HCEC 1CT (cell line): Measurements from ENCODE around the gene C10orf53.
"Not testable (repeated sequence)": the region's sequence is repeated elsewhere in the genome, so short reads cannot be mapped to it uniquely, and the experiment has no call there.

Source experiments
- DNase-seq: peaks from one replicate; pipeline ENCODE4 v3.0.0-alpha.2; 2017

Gene C10orf53

DNA sequence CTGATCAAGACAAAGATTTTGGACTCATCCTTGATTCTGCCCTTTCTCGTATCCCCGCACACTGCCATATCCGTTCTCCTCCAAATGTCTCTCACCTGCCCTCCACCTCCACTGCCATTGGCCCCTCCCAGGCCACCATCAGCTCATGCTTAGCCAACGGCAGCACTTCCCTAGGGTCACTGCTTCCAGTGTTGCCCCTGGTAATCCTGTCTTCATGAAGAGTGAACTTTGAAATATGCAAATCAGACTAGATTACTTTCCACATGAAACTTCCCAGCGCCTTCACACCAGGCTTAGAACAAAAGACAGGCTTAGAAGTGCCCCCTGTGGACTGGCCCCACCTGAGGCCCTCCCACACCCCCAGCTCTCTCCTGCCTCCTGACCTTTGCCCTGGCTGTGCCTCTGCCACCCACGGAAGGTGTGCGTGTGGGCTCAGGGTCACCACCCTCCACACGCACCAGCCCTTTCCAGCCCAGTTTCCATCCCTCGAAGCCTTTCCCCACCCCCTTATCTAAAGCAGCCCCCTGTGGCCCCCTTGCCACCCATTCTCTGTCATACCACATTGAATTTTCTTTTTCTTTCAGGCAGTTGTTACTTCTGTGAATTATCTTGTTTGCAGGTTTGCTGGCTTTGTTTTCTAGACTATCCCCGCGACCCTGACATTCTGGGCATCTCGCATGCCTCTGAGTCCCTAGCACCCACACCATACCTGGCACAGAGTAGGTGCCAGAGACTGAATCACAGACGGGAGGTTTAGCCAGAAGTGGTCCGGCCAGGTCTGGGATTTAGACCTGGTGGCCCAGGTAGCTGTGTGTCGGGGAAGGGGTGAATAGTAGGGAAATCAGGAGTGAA, 26.8 kb upstream of the C10orf53 start:
- no peak for DNase-seq

DNA sequence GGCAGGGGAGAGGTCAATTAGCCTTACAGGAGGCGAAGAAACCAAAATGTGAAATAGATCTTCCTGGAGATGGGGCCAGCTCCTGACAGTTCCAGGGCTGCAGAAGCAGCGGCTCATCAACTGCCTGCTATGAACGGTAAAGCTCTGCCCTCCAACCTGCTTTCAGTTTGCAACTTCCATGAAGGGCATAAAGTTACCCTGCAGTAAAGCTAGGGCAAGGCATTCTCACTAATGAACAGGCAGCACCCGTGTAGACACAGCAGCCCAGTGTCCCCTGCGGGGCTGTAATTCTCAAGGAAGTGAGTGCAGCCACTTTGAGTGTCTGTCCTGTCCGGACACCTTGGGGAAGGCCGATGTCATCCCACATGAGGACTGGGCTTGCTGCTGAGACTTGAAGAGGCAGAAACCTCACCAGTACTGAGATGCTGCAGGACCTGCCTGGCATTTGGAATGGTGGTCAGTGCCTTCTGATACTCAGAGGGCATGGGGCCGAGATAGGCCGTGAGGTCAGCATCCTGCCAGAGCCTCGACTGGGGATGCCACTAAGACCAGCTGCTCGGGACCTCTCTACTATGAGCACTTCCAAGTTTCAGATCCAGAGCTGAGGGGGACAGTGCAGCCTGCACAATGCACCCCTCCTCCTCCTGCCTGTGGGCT, 26.1 kb upstream of the C10orf53 start:
- no peak for DNase-seq

DNA sequence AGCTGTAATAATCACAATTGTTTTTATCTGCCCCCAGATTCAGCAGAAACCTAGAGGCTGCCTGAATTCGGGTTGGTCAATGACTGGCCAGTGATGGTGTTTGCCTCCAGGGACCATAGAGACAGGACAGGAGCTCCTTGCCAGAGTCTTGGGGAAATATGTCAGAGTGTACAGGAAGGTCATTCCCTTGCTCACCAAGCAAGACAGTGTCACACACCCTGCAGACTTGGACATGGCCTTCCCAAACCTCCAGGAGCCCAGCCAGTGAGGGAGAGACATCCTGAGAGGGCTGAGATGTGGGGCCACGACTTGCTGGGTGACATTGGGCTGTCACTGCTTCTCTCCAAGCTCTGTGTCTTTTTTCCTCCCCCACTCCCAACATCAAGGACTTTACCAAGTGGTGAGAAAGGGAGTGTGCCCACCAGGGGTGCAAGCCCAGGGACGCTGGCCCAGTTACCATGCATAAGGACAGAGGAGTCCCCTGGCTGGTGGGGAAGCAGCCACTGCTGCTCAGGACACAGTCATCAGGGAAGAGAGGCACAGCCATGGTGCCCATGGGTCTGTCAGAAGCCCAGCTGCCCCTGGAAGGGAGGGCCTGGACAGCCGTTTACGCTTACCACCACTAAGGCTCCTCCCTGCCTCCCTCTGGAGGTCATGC, 25.3 kb upstream of the C10orf53 start:
- DNase-seq, result no peak

GRCh38 chr10:49655099-49655498, 24.4 kb upstream of the C10orf53 start:
- DNase-seq, result no peak

GRCh38 chr10:49656845-49657493, 22.5 kb upstream of the C10orf53 start:
- no peak for DNase-seq

GRCh38 chr10:49657606-49658005, 21.8 kb upstream of the C10orf53 start:
- DNase-seq, result no peak

- DNase-seq, result no peak
These were observed 18.2 kb upstream of the C10orf53 start for GRCh38 chr10:49661140-49661856.

DNA sequence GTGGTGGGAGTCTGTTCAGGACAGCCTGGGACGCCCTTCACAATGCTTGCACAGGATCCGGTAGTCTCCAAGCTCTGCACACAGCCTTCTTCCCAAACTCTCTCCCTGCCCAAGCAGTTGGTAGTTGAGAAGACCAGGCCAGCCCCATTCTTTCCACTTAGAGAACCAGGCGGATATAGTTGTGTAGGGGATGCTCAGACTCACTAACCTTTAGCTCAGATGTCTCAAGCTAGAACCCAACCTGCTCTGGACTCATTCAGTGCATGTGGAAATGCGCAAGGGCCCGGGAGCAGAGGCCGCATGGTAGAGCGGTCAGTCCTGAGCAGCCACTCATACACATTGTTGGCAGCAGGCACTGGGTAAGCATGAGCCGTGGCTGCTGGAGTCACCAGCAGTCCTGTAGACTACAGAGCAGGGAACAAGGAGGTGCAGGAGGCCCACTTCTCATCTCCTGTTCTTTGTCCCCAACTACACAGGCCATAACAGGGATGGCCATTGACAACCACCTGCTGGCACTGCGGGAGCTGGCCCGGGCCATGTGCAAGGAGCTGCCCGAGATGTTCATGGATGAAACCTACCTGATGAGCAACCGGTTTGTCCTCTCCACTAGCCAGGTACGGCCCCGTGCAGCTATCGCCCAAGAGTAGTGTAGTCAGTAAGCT, 17.2 kb upstream of the C10orf53 start:
- no peak for DNase-seq

- no peak for DNase-seq
These were observed 15.9 kb upstream of the C10orf53 start for GRCh38 chr10:49663596-49663995.

DNA sequence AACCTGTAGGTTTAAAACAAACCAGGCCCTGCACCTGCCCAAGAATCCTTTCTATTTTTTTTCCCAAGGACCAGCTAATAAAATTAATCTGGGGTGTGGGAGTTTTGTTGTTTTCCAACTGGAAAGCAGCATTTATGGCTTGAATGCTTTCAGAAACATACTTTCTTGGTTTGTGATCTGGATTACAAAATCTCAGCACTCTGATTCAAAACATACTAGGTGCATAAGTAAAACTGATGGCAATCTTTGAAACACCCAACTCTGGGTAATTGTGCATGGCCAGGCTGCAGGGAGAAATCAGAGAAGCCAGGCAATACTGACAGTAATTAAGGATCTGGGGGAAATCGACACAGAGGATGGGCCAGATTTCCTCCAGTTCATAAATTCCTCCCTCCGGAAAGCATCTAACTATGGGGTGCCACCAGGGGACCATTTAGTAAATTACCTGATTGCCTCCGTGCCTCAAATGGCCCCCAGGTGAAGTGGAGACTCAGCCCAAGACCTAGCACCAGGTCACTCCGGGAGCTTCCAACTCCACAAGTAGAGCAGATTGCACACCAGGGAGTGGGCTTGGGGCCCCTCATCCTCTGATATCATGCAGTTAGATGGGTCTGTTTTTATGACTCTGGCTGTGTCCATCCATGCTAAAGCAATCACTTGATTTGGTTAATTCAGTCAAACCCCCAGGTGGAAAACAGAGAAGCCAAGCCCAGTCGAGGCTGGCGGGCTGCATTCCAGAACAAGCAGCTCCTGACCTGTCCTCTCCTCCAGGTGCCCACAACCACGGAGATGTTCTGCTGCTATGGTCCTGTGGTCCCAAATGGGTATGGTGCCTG, 15.2 kb upstream of the C10orf53 start:
- DNase-seq, result no peak

DNA sequence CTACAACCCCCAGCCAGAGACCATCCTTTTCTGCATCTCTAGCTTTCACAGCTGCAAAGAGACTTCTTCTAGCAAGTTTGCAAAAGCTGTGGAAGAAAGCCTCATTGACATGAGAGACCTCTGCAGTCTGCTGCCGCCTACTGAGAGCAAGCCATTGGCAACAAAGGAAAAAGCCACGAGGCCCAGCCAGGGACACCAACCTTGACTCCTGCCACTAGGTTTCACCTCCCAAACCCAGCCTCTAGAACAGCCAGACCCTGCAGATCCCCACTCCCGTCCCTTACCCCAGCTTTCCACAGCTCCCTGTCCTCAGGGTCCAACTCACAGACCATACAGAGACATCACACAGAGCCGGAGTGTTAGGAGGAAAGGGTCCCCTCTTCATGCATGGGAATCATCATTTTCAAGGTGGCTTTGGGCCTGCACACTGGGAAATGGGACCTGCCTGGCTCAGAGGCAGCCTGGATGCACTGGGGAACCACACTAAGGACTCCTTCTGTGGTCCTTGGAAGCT, 14.6 kb upstream of the C10orf53 start:
- no peak for DNase-seq

DNA sequence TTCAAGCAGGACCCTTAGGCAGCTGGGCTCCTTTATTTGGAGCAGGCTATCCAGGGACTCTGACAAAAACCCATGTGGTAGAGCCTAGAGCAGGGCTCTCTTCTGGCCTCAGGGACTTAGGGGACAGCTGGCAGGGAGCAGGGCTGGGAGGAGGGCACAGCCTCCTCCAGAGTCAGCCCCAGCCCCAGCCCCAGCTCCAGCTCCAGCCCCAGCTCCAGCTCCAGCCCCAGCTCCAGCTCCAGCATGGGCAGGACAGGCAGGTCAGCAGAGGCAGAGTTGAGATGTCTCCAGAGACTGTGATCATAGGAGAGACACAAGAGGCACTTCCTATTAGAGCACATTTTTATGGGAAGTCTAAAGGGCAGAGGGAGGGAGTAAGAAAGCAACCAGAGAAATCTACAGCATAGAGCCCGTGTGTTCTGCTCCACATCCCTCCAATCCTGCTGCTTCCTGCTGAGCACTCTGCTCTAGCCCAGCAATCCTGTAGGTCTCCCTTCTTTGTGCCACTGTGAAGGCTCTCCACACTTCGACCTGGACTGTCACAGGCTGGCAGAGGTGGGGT, 13.3 kb upstream of the C10orf53 start:
- DNase-seq, result no peak

DNA sequence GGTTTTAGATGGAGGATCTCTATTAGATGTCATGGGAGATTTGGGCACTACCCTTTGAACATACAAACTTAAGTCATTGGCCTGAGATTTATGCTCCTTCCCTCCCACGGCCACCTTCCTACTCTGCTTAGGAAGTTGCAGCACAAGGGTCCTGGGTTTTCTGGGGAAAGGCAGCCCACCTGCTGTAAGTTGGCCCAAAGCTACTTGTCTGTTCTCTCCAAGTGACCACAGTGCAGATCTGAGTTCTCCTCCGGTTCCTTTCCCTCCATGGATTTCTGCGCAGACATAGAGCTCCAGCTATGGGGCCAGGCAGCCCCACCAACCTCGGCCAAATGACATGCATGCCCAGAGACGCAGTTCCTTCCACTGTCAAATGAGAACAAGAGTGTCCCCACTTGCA, 12.8 kb upstream of the C10orf53 start:
- no peak for DNase-seq

DNA sequence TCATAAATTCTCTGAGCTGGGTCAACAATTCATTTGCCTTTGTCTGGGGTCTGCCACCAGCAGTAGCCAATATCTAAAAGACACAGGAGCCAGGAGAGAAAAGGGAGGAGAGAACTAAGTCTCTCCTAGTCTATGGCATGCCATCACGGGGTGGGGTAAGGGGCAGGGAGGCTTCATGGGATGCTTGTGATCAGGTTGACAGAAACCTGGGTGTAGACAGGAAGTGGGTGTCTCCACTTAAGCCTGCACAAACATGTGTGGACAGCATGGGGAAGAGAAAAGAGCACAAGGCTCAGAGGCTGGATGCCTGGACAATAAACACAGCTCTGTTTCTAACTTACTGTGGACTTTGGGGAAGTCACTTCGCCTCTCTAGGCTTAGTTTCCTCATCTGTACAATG, 11.5 kb upstream of the C10orf53 start:
- DNase-seq, result no peak

DNA sequence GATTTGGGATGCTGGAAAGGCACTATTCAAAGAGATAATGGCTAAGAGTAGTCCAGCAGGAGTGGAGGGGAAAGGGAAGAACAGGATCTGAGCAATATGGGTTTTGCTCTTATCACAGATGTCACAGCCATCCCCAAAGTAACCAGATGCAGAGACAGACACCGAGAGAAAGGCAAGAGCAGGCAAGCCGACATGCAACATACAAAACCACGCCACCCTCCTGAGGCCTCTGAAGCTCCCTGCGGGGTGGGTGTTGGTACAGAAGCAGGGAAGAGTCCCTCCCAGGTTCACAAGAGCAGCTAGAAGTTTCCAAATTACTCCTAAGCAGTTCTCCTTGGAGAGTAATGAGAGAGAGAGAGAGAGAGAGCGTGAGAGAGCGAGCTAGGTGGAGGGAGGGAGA, 10.8 kb upstream of the C10orf53 start:
- DNase-seq, result no peak

DNA sequence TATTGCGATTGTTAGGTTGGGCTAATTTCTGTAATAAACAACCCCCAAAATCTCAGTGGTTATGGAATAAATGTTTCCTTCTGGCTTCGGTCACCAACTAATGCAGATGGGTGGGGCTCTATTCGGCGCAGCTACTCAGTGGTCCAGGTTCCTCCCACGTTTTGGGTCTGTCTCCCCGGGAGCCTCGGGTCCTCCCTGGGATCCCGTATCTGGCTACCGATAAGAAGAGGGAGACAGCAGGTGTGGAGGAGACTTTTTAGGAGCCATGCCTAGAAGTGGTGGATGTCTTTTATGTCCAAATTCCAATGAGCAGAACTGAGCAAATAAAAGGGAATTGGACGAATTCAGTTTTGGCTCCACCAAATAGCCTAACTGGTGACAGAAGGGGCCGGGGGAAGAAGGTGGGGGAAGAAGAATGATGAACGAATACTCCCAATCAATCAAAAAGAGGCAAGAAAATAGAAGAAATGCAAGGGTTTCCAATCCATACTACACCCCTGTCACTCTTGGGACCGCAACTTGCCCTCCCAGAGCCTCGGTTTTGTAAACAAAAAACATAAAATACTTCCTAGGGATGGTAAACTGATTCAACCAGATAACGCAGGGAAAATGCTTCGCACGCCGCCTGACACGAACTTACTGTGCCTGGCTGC, 498 bp upstream of the C10orf53 start:
- DNase-seq, result no peak

- not testable (repeated sequence) for DNase-seq
These were observed 3.0 kb downstream of the C10orf53 start for GRCh38 chr10:49682449-49682848.

DNA sequence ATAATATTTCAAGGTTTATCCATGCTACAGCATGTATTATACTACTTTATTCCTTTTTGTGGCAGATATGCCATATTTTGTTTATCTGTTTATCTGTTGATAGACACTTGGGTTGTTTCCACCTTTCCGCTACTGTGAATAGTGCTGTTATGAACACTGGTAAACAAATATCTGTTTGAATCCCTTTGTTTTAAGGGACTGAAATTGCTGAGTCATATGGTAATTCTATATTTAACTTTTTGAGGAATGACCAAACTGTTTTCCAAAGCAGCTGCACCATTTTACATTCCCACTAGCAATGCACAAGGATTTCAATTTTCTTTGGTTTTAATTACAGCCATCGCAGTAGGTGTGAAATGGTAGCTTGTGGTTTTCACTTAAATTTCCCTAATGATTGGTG, 3.4 kb downstream of the C10orf53 start:
- no peak for DNase-seq

GRCh38 chr10:49686651-49687050, 7.2 kb downstream of the C10orf53 start:
- no peak for DNase-seq

GRCh38 chr10:49688261-49688846, 8.9 kb downstream of the C10orf53 start:
- DNase-seq, result no peak
